ENCODE measurements around the gene ST6GALNAC2.
"Not testable (repeated sequence)": the region's sequence is repeated elsewhere in the genome, so short reads cannot be mapped to it uniquely, and the experiment has no call there.

ST6GALNAC2 gene

GRCh38 chr17:76568811-76569221 is 16.8 kb downstream of the ST6GALNAC2 start:
- no peak for DNase-seq

GRCh38 chr17:76567634-76568432 is 17.8 kb downstream of the ST6GALNAC2 start:
- peak; percentile 47 for DNase-seq

- DNase-seq, result no peak
Measured at GRCh38 chr17:76566988-76567431, 18.6 kb downstream of the ST6GALNAC2 start.

GRCh38 chr17:76566613-76566943 is 19.1 kb downstream of the ST6GALNAC2 start:
- no peak for DNase-seq

- DNase-seq, result no peak
Measured at GRCh38 chr17:76565728-76566612, 19.7 kb downstream of the ST6GALNAC2 start.

GRCh38 chr17:76564991-76565727 is 20.5 kb downstream of the ST6GALNAC2 start:
- DNase-seq, result not testable (repeated sequence)

GRCh38 chr17:76563359-76563758 is 22.3 kb downstream of the ST6GALNAC2 start:
- DNase-seq, result not testable (repeated sequence)

GRCh38 chr17:76562734-76563148 is 22.9 kb downstream of the ST6GALNAC2 start:
- peak; percentile 85 for DNase-seq

- DNase-seq, result no peak
Measured at GRCh38 chr17:76561799-76562268, 23.8 kb downstream of the ST6GALNAC2 start.

- no peak for DNase-seq
Measured at GRCh38 chr17:76561332-76561731, 24.3 kb downstream of the ST6GALNAC2 start.

GRCh38 chr17:76560877-76561221 is 24.8 kb downstream of the ST6GALNAC2 start:
- DNase-seq, result no peak

GRCh38 chr17:76560036-76560876 is 25.4 kb downstream of the ST6GALNAC2 start:
- no peak for DNase-seq

- DNase-seq, result not testable (repeated sequence)
Measured at GRCh38 chr17:76559460-76559859, 26.2 kb downstream of the ST6GALNAC2 start.

GRCh38 chr17:76558198-76559095 is 27.2 kb downstream of the ST6GALNAC2 start:
- peak; percentile 60 for DNase-seq

GRCh38 chr17:76557368-76558197 is 28.1 kb downstream of the ST6GALNAC2 start:
- peak; percentile 97 for DNase-seq

GRCh38 chr17:76556765-76557367 is 28.8 kb downstream of the ST6GALNAC2 start:
- peak; percentile 43 for DNase-seq

GRCh38 chr17:76554131-76554530 is 31.5 kb downstream of the ST6GALNAC2 start:
- DNase-seq, result no peak

- no peak for DNase-seq
Measured at GRCh38 chr17:76553178-76553908, 32.3 kb downstream of the ST6GALNAC2 start.

GRCh38 chr17:76551685-76552084 is 34.0 kb downstream of the ST6GALNAC2 start:
- DNase-seq, result no peak

Measured in hematopoietic multipotent progenitor cell treated with erythropoietin and hydrocortisone succinate and interleukin-3 and kit ligand, for 8 days (in vitro differentiated cells).